ENCODE measurements around the gene POLR3E. TPM values are rescaled to one million over a fixed set of nuclear protein-coding genes. Genes with fewer than 3 reads are reported as not detected.

The POLR3E gene, protein sequence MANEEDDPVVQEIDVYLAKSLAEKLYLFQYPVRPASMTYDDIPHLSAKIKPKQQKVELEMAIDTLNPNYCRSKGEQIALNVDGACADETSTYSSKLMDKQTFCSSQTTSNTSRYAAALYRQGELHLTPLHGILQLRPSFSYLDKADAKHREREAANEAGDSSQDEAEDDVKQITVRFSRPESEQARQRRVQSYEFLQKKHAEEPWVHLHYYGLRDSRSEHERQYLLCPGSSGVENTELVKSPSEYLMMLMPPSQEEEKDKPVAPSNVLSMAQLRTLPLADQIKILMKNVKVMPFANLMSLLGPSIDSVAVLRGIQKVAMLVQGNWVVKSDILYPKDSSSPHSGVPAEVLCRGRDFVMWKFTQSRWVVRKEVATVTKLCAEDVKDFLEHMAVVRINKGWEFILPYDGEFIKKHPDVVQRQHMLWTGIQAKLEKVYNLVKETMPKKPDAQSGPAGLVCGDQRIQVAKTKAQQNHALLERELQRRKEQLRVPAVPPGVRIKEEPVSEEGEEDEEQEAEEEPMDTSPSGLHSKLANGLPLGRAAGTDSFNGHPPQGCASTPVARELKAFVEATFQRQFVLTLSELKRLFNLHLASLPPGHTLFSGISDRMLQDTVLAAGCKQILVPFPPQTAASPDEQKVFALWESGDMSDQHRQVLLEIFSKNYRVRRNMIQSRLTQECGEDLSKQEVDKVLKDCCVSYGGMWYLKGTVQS
- polyA plus RNA-seq, result 10.7 TPM

- Mint-ChIP-seq H3K27me3 (no peaks in the 10 kb centered on the region), H3K4me1 (peaks cover 31 to 36% (median 34%) of the 10 kb centered on the region in 3 donors), H3K36me3 (peaks cover 3% of the 10 kb centered on the region), H3K4me3 (peak within 1 kb of the TSS; percentile 89 to 97 (median 94)), H3K27ac (peak within 1 kb of the TSS; percentile 98 to 100 (median 99)), H3K9me3 (peaks cover 0 to 3% (median 0%) of the 10 kb centered on the region in 3 donors)
Observed at GRCh38 chr16:22297114-22297870, at the start of gene POLR3E. POLR3E (plus strand) TSS chr16:22297409; CDS start chr16:22302969, 5,560 bp downstream.

GRCh38 chr16:22250522-22250921 is 46.7 kb upstream of the POLR3E start:
- H3K36me3 Mint-ChIP-seq, result peaks cover 21% of the 10 kb centered on the region

DNA sequence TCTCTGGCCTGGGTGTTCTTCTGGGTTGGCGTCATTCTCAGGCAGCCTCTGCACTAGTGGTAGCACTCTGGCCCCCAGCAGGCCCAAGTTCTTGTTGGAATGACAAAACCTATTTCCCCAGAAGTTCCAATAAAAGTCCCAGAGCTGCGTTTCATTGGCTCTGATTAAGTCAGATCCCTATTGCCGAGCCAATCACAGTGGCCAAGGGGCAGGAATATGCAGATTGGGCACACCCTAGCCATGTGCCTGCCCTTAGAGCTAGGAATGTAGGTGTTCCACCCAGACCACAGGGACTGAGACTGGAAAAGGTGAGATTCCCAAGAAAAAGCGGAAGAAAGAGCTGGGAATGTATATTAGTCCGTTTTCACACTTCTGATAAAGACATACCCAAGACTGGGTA is 44.9 kb upstream of the POLR3E start:
- Mint-ChIP-seq H3K36me3 (peaks cover 20% of the 10 kb centered on the region), H3K27ac (no peak overlapping the region), H3K9me3 (peaks cover 0 to 5% (median 3%) of the 10 kb centered on the region in 3 donors), H3K4me1 (no peaks in the 10 kb centered on the region), H3K4me3 (no peak overlapping the region), H3K27me3 (no peaks in the 10 kb centered on the region)

More at GRCh38 chr16:22250522-22250921, 46.7 kb upstream of the POLR3E start:
- H3K4me3 Mint-ChIP-seq, result no peak overlapping the region
- H3K9me3 Mint-ChIP-seq, result peaks cover 0 to 5% (median 3%) of the 10 kb centered on the region in 3 donors
- H3K27me3 Mint-ChIP-seq, result no peaks in the 10 kb centered on the region
- H3K4me1 Mint-ChIP-seq, result no peaks in the 10 kb centered on the region
- H3K27ac Mint-ChIP-seq, result no peak overlapping the region

GRCh38 chr16:22253272-22253671 is 43.9 kb upstream of the POLR3E start:
- Mint-ChIP-seq H3K4me1 (no peaks in the 10 kb centered on the region), H3K9me3 (peaks cover 0 to 5% (median 3%) of the 10 kb centered on the region in 3 donors), H3K27ac (no peak overlapping the region), H3K4me3 (peak overlapping the region in 1 of 4 donors; percentile 64), H3K27me3 (no peaks in the 10 kb centered on the region), H3K36me3 (peaks cover 16% of the 10 kb centered on the region)

GRCh38 chr16:22255335-22255734 is 41.9 kb upstream of the POLR3E start:
- no peak overlapping the region for H3K27ac Mint-ChIP-seq
- no peaks in the 10 kb centered on the region for H3K4me1 Mint-ChIP-seq
- peaks cover 21% of the 10 kb centered on the region for H3K36me3 Mint-ChIP-seq

DNA sequence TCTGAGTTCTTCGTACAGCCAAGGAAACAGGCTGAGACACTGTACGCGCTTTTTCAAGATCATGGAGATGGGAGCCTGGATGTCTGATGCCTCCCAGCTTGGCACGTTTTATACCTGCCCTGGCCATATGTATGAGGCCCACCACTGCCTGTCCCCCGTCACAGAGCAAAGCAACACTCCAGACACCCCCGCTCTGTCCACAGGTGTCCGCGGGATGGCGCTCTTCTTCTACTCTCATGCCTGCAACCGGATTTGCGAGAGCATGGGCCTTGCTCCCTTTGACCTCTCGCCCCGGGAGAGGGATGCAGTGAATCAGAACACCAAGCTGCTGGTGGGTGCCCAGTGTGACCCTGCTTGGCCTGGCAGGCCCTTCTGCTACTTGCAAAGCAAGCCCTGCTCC is 39.8 kb upstream of the POLR3E start:
- H3K36me3 Mint-ChIP-seq, result peaks cover 14% of the 10 kb centered on the region
- H3K27me3 Mint-ChIP-seq, result no peaks in the 10 kb centered on the region

More at GRCh38 chr16:22255335-22255734, 41.9 kb upstream of the POLR3E start:
- Mint-ChIP-seq H3K4me3 (peak overlapping the region in 1 of 4 donors; percentile 12), H3K27me3 (no peaks in the 10 kb centered on the region), H3K9me3 (peaks cover 2 to 5% (median 3%) of the 10 kb centered on the region in 3 donors)

DNA sequence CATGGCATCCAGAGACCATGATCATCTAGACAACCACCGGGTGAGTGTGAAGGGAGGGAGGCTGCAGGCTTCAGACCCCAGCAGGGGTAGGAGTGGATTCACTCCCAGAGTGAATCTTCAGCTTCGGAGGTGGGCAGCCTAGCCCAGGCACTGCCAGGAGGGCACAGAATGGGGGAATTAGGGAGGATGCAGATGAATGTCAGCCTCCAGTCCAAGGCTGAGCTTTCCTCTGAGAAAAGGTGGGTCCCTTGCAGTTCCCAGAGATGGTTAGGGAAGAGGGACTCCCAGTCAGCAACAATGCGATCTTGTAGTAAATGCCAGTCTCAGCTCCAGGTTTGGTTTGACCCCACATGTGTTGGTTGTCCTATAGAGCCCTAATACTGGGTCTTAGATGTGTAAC is 36.7 kb upstream of the POLR3E start:
- no peaks in the 10 kb centered on the region for H3K4me1 Mint-ChIP-seq
- peaks cover 10% of the 10 kb centered on the region for H3K36me3 Mint-ChIP-seq
- no peaks in the 10 kb centered on the region for H3K27me3 Mint-ChIP-seq
- no peak overlapping the region for H3K4me3 Mint-ChIP-seq
- peaks cover 0 to 2% (median 0%) of the 10 kb centered on the region in 3 donors for H3K9me3 Mint-ChIP-seq
- H3K27ac Mint-ChIP-seq, result no peak overlapping the region

More for the DNA sequence above, 39.8 kb upstream of the POLR3E start:
- H3K9me3 Mint-ChIP-seq, result peaks cover 2 to 5% (median 3%) of the 10 kb centered on the region in 3 donors
- H3K27ac Mint-ChIP-seq, result no peak overlapping the region
- no peak overlapping the region for H3K4me3 Mint-ChIP-seq
- no peaks in the 10 kb centered on the region for H3K4me1 Mint-ChIP-seq

GRCh38 chr16:22262460-22262859 is 34.7 kb upstream of the POLR3E start:
- no peaks in the 10 kb centered on the region for H3K27me3 Mint-ChIP-seq
- H3K27ac Mint-ChIP-seq, result no peak overlapping the region
- H3K9me3 Mint-ChIP-seq, result peaks cover 0 to 2% (median 0%) of the 10 kb centered on the region in 3 donors
- no peaks in the 10 kb centered on the region for H3K4me1 Mint-ChIP-seq
- no peak overlapping the region for H3K4me3 Mint-ChIP-seq
- H3K36me3 Mint-ChIP-seq, result peaks cover 12% of the 10 kb centered on the region

DNA sequence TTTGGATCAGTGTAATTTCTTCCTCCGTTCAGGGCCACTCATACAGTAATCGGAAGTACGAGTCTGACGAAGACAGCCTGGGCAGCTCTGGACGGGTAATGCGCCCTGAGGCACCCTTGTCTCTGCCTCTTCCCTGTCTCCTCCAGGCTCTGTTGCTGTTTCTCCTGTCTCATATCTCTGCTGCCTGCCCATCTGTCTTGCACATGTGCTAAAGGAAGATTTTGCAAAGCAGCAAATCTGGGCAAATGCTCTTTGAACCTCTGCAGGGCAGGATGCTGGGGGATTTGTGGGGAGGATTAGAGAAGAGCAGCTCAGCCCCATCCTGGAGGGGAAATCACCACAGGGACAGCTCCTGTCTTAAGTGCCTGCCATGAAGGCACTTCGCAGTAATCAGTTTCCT is 32.4 kb upstream of the POLR3E start:
- H3K36me3 Mint-ChIP-seq, result peaks cover 7% of the 10 kb centered on the region
- H3K27ac Mint-ChIP-seq, result no peak overlapping the region
- no peaks in the 10 kb centered on the region for H3K9me3 Mint-ChIP-seq
- H3K4me1 Mint-ChIP-seq, result no peaks in the 10 kb centered on the region
- H3K4me3 Mint-ChIP-seq, result no peak overlapping the region
- no peaks in the 10 kb centered on the region for H3K27me3 Mint-ChIP-seq

DNA sequence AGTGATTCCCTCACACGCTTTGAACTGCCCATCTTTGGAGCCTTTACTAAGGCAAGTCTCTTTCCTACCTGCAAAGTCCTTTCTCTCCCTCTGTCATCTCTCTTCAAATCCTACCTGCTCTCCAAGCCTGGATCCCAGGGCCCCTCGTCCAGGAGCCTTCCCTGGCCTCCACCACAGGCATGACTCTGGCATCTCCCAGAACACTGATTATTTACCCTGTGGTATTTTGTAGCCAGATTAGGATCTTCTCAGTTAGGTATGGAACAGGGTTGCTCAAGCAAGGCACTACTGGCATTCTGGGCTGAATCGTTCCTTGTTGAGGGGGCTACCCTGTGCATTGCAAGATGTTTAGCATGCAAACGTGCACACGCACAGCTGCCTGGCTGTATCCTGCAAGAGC is 31.9 kb upstream of the POLR3E start:
- Mint-ChIP-seq H3K36me3 (peaks cover 11% of the 10 kb centered on the region), H3K4me1 (no peaks in the 10 kb centered on the region), H3K4me3 (no peak overlapping the region), H3K9me3 (no peaks in the 10 kb centered on the region), H3K27ac (no peak overlapping the region), H3K27me3 (no peaks in the 10 kb centered on the region)

DNA sequence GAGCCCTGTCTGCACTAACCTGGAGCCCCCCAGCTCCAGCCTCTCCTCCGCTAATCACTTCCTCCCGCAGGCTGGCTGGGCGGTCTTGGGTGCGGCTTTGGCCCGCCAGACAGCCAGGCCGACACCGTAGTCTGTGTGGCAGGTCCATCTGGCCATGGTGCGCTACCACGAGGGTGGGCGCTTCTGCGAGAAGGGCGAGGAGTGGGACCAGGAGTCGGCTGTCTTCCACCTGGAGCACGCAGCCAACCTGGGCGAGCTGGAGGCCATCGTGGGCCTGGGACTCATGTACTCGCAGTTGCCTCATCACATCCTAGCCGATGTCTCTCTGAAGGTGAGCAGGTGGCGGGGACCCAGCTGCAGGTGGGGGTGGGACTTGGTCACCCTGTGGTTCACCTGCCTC is 30.7 kb upstream of the POLR3E start:
- peaks cover 11% of the 10 kb centered on the region for H3K36me3 Mint-ChIP-seq
- H3K4me3 Mint-ChIP-seq, result no peak overlapping the region
- H3K9me3 Mint-ChIP-seq, result no peaks in the 10 kb centered on the region
- H3K4me1 Mint-ChIP-seq, result no peaks in the 10 kb centered on the region
- no peak overlapping the region for H3K27ac Mint-ChIP-seq
- H3K27me3 Mint-ChIP-seq, result no peaks in the 10 kb centered on the region

GRCh38 chr16:22267764-22268163 is 29.4 kb upstream of the POLR3E start:
- Mint-ChIP-seq H3K36me3 (peaks cover 16% of the 10 kb centered on the region), H3K9me3 (no peaks in the 10 kb centered on the region), H3K4me1 (peaks cover 0 to 2% (median 0%) of the 10 kb centered on the region in 3 donors), H3K27ac (peak overlapping the region in 1 of 3 donors; percentile 41), H3K27me3 (no peaks in the 10 kb centered on the region), H3K4me3 (no peak overlapping the region)

DNA sequence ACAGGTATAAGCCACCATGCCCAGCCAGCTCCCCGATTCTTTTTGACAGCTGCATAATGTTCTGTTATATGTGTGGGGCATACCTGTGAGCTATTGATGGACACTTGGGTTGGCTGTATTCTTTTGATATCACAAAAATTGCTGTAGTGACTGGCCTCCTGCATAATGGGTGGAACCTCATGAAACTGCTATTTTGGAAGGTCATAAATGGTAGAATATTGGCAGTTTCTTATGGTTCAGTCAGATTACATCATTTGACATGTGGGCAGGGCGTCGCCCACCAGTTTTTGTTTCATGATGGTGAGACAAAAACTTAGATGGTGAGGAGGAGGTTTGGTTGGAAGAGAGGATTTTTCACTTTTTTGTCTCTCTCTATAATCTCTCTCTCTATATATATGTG is 26.7 kb upstream of the POLR3E start:
- Mint-ChIP-seq H3K4me3 (no peak overlapping the region), H3K27me3 (no peaks in the 10 kb centered on the region), H3K9me3 (no peaks in the 10 kb centered on the region), H3K27ac (no peak overlapping the region), H3K4me1 (peaks cover 0 to 2% (median 0%) of the 10 kb centered on the region in 3 donors), H3K36me3 (peaks cover 14% of the 10 kb centered on the region)

DNA sequence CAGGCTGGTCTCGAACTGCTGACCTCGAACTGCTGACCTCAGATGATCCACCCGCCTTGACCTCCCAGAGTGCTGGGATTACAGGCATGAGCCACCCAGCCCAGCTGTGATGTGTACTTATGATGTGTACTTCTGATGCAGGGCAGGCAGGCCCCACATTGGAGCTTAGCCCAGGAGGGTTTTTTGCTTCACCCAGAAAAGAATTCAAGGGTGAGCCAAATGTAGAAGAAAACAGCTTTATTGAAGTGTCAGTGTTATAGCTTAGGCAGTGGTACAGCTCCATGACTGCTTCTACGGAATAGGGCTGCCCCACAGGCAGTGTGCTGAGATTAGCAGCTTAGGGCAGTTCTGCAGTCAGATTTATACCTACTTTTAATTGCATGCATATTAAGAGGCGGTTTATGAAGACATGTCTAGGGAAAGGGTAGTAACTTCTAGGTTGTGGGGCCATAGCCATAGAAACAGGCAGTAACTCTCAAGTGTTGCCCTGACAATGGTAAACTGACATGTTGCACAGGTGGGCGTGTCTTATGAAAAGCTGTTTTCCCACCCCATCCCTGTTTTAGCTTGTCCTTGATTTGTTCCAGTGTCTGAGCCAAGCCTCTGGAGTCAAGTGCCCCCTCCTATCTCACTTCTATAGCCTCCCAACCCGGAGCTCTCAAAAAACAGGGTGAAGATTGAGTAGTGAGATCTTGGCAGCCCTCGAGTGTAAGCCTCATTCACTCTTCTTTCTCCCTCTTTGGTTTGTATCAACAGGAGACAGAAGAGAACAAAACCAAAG is 24.1 kb upstream of the POLR3E start:
- Mint-ChIP-seq H3K27me3 (no peaks in the 10 kb centered on the region), H3K4me3 (no peak overlapping the region), H3K9me3 (no peaks in the 10 kb centered on the region), H3K36me3 (peaks cover 16% of the 10 kb centered on the region), H3K4me1 (peaks cover 0 to 2% (median 0%) of the 10 kb centered on the region in 3 donors), H3K27ac (no peak overlapping the region)
